Lower leg skin (tissue), 3 donors: ENCODE data around the gene PODN.

Experiments
- POLR2A ChIP-seq, 2 donors: fragments of 450-650 bp; IDR thresholded peaks; one replicate each; pipeline ENCODE4 v1.6.1; 2016 to 2017; ENCODE audit warnings: antibody characterized with exemption in 2 of 2, mild to moderate bottlenecking in 1 of 2, moderate library complexity in 1 of 2
- TF ChIP-seq, protein P1 (sequence below), 3 donors: fragments of 450-650 bp; IDR thresholded peaks; one replicate each; pipeline ENCODE4 v1.5.1; 2016; ENCODE audit warnings: antibody characterized with exemption in 3 of 3, mild to moderate bottlenecking in 3 of 3, moderate library complexity in 2 of 3

DNA sequence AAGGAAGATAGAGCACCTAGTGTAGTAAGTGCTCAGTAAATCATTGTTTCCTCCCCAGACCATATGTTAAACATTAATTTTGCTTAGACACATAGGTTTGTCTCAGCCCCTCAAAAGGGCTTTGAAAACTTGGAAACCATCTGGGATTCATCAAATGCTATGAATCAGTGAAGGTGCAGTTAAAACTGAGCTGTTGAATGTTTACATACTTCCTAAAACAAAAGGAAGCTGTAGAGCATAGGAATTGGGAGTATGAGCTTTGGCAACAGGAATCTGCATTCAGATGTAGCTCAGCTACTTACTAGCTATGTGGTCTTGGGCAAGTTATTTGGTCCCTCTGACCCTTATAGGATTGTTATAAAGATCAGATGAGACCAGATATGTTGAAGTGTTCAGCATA, 18.7 kb upstream of the PODN start:
- no peak for TF ChIP-seq POLR2A (IDR thresholded peaks at IDR 0.05)
- TF ChIP-seq, protein P1, sequence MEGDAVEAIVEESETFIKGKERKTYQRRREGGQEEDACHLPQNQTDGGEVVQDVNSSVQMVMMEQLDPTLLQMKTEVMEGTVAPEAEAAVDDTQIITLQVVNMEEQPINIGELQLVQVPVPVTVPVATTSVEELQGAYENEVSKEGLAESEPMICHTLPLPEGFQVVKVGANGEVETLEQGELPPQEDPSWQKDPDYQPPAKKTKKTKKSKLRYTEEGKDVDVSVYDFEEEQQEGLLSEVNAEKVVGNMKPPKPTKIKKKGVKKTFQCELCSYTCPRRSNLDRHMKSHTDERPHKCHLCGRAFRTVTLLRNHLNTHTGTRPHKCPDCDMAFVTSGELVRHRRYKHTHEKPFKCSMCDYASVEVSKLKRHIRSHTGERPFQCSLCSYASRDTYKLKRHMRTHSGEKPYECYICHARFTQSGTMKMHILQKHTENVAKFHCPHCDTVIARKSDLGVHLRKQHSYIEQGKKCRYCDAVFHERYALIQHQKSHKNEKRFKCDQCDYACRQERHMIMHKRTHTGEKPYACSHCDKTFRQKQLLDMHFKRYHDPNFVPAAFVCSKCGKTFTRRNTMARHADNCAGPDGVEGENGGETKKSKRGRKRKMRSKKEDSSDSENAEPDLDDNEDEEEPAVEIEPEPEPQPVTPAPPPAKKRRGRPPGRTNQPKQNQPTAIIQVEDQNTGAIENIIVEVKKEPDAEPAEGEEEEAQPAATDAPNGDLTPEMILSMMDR (IDR thresholded peaks at IDR 0.05): no peak
